SU-DHL-6 (cell line): Measurements from ENCODE around the gene KDM1B.

Source experiments
- H2AFZ ChIP-seq: fragments of 200-600 bp; sonication (generic); 2 replicates; pipeline ENCODE4 v1.6.1; 2014; ENCODE audit warnings: low read depth, mild to moderate bottlenecking, moderate library complexity, mixed read lengths, antibody characterized with exemption, low read length; ENCODE audit not compliant: severe bottlenecking
- H3F3A ChIP-seq: fragments of 200-600 bp; shearing (Covaris generic); 2 replicates; pipeline ENCODE4 v1.6.0; 2016; ENCODE audit warnings: antibody characterized with exemption, mild to moderate bottlenecking; ENCODE audit not compliant: insufficient read depth
- H3K27ac ChIP-seq: fragments of 200-600 bp; sonication (generic); 2 replicates; pipeline ENCODE4 v1.5.1; 2016; ENCODE audit warnings: low read depth, mild to moderate bottlenecking, low read length, moderate library complexity, mixed read lengths
- H3K27me3 ChIP-seq: fragments of 200-600 bp; sonication (generic), shearing (Covaris generic); 2 replicates; pipeline ENCODE4 v1.6.0; 2014; ENCODE audit warnings: mild to moderate bottlenecking, low read length
- H3K36me3 ChIP-seq: fragments of 200-600 bp; sonication (generic); 2 replicates; pipeline ENCODE4 v1.6.1; 2014; ENCODE audit warnings: mild to moderate bottlenecking, low read length, mixed read lengths
- H3K4me2 ChIP-seq: fragments of 300-600, 200-600 bp; shearing (Covaris generic), sonication (generic); 2 replicates; pipeline ENCODE4 v1.6.0; 2014; ENCODE audit warnings: low read length, low read depth, mild to moderate bottlenecking; ENCODE audit not compliant: poor library complexity, severe bottlenecking
- H3K4me3 ChIP-seq: fragments of 200-600 bp; sonication (generic); 2 replicates; pipeline ENCODE4 v1.5.1; 2014; ENCODE audit warnings: antibody characterized with exemption, low read length, mild to moderate bottlenecking, mixed read lengths; ENCODE audit not compliant: insufficient read depth, poor library complexity, severe bottlenecking
- H3K79me2 ChIP-seq: fragments of 200-600 bp; sonication (generic); 2 replicates; pipeline ENCODE4 v1.6.1; 2014; ENCODE audit warnings: mild to moderate bottlenecking, low read length, moderate library complexity; ENCODE audit not compliant: insufficient read depth
- H3K9ac ChIP-seq: fragments of 200-600 bp; sonication (generic); 2 replicates; pipeline ENCODE4 v1.7.0; 2014; ENCODE audit warnings: mild to moderate bottlenecking, low read length
- H3K9me2 ChIP-seq: fragments of 200-600 bp; sonication (generic); replicated peaks from 2 replicates; pipeline ENCODE4 v1.6.1; 2014; ENCODE audit warnings: low read length; ENCODE audit not compliant: insufficient read depth
- H3K9me3 ChIP-seq: fragments of 200-600 bp; sonication (generic); 2 replicates; pipeline ENCODE4 v1.6.1; 2014; ENCODE audit warnings: low read length, mixed read lengths; ENCODE audit not compliant: insufficient read depth
- H4K20me1 ChIP-seq: fragments of 200-600 bp; sonication (generic); 2 replicates; pipeline ENCODE4 v1.6.1; 2014; ENCODE audit warnings: low read depth, mild to moderate bottlenecking, antibody characterized with exemption, low read length, moderate library complexity, mixed read lengths
- CTCF ChIP-seq: fragments of 200-600 bp; sonication (generic); IDR thresholded peaks from one replicate; pipeline ENCODE4 v1.5.1; 2017; ENCODE audit warnings: antibody characterized with exemption, mild to moderate bottlenecking, low read length, moderate library complexity; ENCODE audit not compliant: insufficient read depth, poor library complexity, severe bottlenecking
- EZH2phosphoT487 ChIP-seq: fragments of 200-600 bp; sonication (generic), shearing (Covaris generic); conservative IDR thresholded peaks from 2 replicates; pipeline ENCODE4 v1.6.1; 2018; ENCODE audit warnings: mild to moderate bottlenecking, antibody characterized with exemption, low read length, moderate library complexity, mixed read lengths

The KDM1B gene

DNA sequence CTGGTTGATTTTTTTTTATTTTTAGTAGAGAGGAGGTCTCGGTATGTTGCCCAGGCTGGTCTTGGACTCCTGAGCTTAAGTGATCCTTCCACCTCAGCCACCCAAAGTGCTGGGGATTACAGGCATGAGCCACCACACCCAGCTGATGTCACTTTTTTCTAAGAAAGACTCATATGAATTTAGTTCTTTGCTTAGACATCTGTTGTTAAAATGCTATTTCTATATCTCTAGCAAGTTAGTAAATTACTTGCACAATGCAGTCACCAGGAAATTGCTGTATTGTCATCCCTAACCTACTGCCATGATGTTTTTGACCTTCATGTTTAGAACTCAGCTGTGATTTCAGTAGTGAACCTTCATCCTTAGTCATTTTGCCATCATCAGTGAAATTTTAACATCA lies 5.7 kb downstream of the KDM1B start:
- no peaks in the 10 kb centered on the region for H3K9me2 ChIP-seq
- no peak overlapping the region for H2AFZ ChIP-seq
- TF ChIP-seq EZH2phosphoT487 (no peak), CTCF (no peak)
- H3K79me2 ChIP-seq: peaks cover 5% of the 10 kb centered on the region; the same call in 1 of the 2 replicates
- H3K27me3 ChIP-seq: no peaks in the 10 kb centered on the region
- H3K4me3 ChIP-seq: no peak overlapping the region
- peaks cover 17% of the 10 kb centered on the region for H3F3A ChIP-seq
- H3K4me2 ChIP-seq: no peak overlapping the region
- H3K36me3 ChIP-seq: peaks cover 31% of the 10 kb centered on the region
- no peaks in the 10 kb centered on the region for H3K9me3 ChIP-seq
- H3K9ac ChIP-seq: no peak overlapping the region
- no peak overlapping the region for H3K27ac ChIP-seq
- H4K20me1 ChIP-seq: no peaks in the 10 kb centered on the region

GRCh38 chr6:18161431-18161830 lies 6.2 kb downstream of the KDM1B start:
- Histone ChIP-seq H3K9me2 (no peaks in the 10 kb centered on the region), H4K20me1 (no peaks in the 10 kb centered on the region), H2AFZ (no peak overlapping the region), H3K4me2 (no peak overlapping the region), H3F3A (peaks cover 14% of the 10 kb centered on the region), H3K4me3 (no peak overlapping the region), H3K36me3 (peaks cover 36% of the 10 kb centered on the region), H3K79me2 (0 out of 2 replicates have a peak, but pooled peaks cover 5% of the 10 kb centered on the region), H3K9ac (no peak overlapping the region), H3K27ac (no peak overlapping the region), H3K27me3 (no peaks in the 10 kb centered on the region), H3K9me3 (no peaks in the 10 kb centered on the region)
- TF ChIP-seq CTCF (no peak), EZH2phosphoT487 (no peak)

DNA sequence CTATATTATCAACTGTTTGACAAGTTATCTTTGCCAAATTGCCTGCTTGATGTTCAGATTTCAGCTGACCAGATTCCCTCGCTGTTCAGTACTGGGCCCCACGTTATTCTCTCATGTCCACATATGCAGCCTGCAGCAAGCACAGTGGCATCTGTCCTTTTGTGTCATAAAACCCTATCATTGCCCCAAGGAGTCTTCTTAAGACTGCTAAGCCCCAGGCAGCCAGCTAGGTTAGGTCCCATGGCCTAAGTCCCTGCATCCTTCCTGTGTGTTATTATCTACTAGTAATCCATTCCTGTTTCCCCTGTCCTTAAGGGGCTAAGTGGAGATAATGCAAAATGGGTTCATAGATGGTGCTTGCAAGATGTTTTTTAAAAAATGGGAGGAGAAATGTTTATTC lies 7.2 kb downstream of the KDM1B start:
- Histone ChIP-seq H3K9me3 (no peaks in the 10 kb centered on the region), H3K9ac (no peak overlapping the region), H3K4me2 (no peak overlapping the region), H2AFZ (no peak overlapping the region), H3K4me3 (no peak overlapping the region), H3K27ac (no peak overlapping the region), H3K79me2 (0 out of 2 replicates have a peak, but pooled peaks cover 5% of the 10 kb centered on the region), H3K27me3 (no peaks in the 10 kb centered on the region), H3K36me3 (peaks cover 41% of the 10 kb centered on the region), H3K9me2 (no peaks in the 10 kb centered on the region), H3F3A (peaks cover 4% of the 10 kb centered on the region; the same call in 1 of the 2 replicates), H4K20me1 (no peaks in the 10 kb centered on the region)
- TF ChIP-seq CTCF: no peak
- TF ChIP-seq EZH2phosphoT487: no peak
